ENCODE measurements around the gene ANKRD33B.
"Not testable (repeated sequence)": the region's sequence is repeated elsewhere in the genome, so short reads cannot be mapped to it uniquely, and the experiment has no call there.

- not testable (repeated sequence) for TF ChIP-seq POLR2AphosphoS5 (IDR thresholded peaks at IDR 0.05; ENCODE audit: low read depth, low read length); POLR2A (IDR thresholded peaks at IDR 0.05; ENCODE audit: low read depth, low read length); TAF1 (IDR thresholded peaks at IDR 0.05; ENCODE audit: borderline replicate concordance, low read depth, low read length)
These were observed 66.9 kb downstream of the ANKRD33B start for GRCh38 chr5:10630744-10631143.
